NCI-H345 (cell line): ENCODE measurements around the gene CACNA1F.

Experiments used
- DNase-seq: peaks from one replicate; lab custom pipeline; 2025; lab: John Stamatoyannopoulos, UW

Gene CACNA1F

DNA sequence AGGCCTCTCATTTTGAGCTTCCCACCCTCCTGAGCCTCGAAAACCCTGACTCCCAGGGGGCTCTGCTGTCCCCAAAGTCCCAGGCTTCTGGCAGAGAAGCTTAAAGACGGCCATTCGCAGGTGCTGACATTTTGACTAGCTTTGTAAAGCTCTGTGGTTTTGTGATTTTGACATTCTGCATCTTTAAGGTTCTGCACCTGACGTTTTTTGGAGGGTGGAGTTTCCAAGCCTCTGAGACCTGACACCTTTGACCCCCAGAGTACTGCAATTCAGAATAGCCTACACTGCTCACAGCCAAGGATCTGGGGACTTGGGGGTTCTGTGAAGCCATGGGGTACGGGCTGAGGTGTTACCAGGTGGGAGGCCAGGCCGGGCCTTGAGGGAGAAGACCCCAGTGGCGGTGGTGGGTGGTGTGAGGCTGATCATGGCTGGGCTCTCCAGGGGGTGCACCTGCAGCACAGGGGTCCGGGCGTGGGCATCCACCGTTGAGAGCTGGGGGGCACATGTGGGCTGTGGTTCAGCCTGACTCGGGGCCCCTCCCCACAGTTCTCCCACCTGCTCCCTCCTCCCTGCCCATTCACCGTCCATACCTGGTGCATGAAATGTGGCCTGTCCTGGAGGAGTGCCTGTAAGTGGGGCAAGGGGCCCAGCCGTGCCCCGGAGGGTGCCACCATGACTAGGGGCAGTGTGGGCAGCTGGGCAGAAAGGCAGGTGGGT, 24.1 kb upstream of the CACNA1F start:
- DNase-seq: no peak

DNA sequence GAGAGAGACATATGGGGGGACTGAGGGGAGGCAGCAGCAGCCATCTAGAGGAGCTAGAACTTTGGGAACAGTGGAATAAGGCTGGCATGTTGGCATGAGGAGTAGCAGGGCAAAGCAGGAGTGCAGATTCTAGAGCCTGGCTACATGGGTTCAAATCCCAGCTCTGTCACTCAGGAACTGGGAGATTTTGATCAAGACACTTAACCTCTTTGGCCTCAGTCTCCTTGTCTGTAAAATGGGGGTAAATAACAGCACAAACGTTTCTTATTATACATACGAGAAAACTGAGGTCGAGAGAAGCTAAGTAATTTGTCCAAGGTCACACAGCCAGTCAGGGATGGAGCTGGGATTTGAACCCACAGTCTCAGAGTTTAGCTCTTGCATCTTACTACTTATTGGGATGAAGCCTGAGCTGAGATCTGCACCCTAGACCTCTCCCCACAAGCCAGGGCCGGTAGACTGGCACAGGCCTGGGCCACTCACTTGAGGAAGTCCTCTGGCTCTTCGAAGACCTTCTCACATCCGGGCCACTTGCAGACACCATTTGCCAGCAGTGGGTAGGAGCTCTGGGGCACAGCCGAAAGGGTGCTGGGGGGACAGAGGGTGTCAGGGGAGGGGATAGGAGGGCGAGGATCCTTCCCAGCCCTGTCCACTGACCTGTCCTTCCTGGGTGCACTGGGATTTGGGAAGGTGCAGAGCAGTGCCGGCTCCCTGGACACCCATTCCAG, 23.3 kb upstream of the CACNA1F start:
- DNase-seq: no peak

- no peak for DNase-seq
Measured at GRCh38 chrX:49254639-49255038, 21.5 kb upstream of the CACNA1F start.

DNA sequence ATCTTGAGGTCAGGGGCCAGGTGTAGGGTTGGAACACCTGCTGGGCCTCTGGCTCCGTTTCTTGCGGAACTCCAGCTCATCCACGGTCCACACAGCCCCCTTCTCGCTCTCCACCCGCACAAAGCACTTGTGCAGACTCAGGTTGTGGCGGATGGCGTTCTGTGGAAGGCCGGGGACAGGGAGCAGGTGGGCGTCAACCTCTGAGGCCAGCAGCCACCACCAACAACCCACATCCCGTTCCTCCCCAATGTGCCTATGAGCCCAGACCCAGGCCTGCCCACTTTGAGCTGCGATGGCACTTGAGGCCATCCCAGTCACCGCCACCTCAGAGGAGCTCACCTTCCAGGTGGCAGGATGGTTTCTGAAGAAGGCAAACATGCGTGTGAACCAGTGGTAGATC, 18.2 kb upstream of the CACNA1F start:
- DNase-seq: no peak

- DNase-seq: no peak
Measured at GRCh38 chrX:49250578-49250977, 17.4 kb upstream of the CACNA1F start.

DNA sequence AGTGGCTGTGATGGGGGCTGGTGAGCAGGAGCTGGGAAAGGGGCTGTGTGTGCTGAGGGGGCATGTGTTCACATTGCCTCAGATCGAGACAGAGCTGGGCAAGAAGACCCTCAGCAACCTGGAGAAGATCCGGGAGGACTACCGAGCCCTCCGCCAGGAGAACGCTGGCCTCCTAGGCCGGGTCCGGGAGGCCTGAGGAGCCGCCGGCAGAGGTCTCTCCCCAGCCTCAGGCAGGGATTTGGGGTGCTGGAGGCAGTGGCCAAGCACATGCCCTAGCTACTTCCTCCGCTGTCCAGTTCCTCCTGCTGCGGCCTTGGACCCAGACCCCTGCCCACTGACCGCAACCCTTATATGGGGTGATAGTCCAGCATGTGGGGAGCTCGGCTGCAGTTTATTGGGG, 16.9 kb upstream of the CACNA1F start:
- DNase-seq: no peak

DNA sequence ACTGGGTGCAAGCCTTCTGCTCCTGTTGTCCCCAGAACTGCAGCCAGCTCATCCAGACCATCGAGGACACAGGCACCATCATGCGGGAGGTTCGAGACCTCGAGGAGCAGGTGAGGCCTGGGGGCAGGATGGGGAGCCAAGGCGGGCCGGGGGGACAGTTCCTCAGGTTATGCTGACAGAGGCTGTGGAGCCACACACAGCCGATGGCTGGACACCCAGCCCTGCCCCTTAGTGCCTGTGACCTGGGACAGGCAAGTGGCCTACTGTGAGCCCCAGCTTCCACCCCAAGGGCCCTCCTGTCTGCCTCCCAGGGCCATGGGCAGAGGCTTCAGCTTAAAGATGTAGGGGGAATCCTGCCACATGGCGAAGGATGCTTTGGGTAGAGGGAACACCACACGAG, 16.5 kb upstream of the CACNA1F start:
- DNase-seq: no peak

GRCh38 chrX:49249071-49249470, 15.9 kb upstream of the CACNA1F start:
- no peak for DNase-seq

DNA sequence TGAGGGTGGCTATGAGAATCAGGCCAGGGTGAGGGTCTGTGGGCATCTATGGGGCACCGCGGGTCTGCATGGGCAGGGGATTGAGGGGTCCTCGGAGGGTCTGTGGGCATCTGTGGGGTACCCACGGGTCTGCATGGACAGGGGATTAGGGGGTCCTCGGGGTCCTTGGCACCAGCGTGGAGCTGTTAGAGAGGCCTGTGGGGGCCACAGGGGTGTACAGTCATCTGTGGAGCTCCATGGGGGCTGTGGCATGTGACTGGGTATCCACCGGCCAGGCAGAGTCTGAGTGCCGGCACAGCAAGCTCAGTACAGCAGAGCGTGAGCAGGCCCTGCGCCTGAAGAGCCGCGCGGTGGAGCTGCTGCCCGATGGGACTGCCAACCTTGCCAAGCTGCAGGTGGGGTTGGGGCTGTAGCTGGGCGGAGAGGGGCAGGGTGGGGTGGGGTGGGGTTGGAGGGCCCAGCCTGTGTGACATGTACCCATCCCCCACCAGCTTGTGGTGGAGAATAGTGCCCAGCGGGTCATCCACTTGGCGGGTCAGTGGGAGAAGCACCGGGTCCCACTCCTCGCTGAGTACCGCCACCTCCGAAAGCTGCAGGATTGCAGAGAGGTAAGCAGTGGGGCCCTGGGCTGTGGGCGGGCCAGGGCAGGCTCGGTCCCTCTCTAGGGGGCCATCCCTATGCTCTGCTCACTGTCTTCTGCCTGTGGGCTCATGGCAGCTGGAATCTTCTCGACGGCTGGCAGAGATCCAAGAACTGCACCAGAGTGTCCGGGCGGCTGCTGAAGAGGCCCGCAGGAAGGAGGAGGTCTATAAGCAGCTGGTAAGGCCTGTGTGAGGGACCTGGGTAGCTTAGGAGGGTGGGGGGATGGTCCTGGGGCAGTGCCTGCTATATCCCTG, 15.0 kb upstream of the CACNA1F start:
- DNase-seq: peak; percentile 2

DNA sequence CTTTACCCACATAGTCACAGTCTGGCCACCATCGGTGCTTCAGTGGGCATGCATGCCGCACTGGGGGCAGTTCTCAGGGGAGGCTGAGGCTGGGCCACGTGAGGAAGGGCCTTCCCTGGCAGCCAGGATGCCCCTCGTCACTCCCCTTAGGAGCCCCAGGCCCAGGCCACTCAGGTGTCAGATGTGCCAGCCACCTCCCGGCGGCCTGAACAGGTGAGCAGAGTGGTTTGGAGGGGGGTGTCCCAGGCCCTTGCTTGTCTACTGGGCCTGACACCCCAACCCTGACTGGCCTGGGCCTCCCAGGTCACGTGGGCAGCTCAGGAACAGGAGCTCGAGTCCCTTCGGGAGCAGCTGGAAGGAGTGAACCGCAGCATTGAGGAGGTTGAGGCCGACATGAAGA, 14.2 kb upstream of the CACNA1F start:
- DNase-seq: no peak

- no peak for DNase-seq
Measured at GRCh38 chrX:49246541-49246940, 13.4 kb upstream of the CACNA1F start.

DNA sequence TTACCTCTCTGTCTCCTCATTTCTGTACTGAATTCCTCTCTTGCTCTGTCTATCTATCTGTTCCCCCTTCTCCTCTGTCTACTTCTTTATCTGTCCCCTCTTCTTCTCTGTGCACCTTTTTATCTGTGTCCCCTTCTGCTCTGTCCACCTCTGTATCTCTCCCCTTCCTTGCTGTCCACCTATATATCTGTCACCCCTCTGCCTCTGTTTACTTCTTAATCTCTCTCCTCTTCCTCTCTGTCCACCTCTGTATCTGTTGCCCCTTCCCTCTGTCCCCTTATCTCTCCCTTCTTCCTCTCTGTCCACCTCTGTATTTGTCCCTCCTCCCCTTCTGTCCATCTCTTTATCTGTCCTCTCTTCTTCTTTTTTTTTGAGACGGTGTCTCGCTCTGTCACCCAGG, 11.1 kb upstream of the CACNA1F start:
- no peak for DNase-seq

DNA sequence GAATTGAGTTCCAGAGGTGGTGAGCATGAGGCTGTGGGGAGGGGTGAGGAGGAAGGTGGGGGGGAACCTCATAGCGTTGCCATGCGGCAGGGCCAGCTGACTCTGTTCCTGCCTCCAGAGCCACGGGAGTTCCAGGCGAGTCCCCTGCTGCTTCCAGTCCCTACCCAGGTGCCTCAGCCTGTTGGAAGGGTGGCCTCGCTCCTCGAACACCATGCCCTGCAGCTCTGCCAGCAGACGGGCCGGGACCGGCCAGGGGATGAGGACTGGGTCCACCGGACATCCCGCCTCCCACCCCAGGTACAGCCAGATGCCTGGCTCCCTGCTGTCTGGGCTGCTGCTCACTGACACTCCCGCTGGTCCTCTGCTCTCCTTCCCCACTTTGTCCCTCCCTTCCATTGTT, 10.0 kb upstream of the CACNA1F start:
- no peak for DNase-seq

DNA sequence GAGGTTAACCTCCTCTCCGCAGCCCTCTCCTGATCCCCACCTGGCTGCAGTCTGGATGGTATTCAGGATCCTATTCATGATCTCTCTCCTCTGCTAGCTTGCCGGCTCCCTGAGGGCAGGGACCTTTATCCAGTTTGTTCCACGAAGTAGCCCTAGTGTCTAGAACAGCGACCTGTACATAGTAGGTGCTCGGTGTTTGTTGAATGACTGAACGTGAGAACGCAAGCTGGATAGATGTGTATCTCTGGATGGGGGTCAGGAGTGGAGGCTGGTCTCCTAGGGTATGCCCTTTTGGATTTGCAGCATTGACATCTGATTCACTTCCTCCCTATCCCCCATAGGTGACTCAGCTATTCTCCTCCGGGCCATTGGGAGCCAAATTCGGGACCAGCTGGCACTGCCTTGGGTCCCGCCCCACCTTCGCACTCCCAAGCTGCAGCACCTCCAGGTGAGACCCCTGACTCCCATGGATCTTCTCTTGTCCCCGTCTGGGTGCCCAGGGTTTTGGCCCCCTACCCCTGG, 9.5 kb upstream of the CACNA1F start:
- DNase-seq: no peak

DNA sequence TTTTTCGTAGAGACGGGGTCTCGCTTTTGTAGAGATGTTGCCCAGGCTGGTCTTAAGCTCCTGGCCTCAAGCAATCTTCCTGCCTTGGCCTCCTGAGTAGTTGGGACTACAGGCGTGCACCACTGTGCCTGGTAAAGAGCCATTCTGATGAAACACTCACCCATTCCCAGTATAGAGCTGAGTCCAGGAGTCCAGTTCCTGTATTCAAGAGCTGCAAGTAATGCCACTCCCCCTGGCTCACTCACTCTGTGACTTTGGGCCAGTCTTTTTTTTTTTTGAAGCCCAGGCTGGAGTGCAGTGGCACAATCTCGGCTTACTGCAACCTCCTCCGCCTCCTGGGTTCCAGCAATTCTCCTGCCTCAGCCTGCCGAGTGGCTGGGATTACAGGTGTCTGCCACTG, 5.6 kb upstream of the CACNA1F start:
- no peak for DNase-seq

DNA sequence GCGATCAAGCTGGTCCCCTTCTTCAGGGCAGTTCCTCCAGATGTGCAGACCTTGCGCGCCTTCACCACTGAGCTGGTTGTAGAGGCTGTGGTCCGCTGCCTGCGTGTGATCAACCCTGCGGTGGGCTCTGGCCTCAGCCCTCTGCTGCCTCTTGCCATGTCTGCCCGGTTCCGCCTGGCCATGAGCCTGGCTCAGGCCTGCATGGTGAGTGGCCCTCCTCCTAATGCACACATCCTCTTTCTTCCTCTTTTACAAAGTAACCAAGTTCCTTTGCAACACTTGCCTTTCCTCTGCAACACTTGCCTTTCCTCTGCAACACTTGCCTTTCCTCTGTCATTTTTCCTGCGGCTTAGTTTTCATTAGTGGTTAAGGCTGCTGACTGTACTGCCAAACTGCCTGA, 3.9 kb upstream of the CACNA1F start:
- no peak for DNase-seq

DNA sequence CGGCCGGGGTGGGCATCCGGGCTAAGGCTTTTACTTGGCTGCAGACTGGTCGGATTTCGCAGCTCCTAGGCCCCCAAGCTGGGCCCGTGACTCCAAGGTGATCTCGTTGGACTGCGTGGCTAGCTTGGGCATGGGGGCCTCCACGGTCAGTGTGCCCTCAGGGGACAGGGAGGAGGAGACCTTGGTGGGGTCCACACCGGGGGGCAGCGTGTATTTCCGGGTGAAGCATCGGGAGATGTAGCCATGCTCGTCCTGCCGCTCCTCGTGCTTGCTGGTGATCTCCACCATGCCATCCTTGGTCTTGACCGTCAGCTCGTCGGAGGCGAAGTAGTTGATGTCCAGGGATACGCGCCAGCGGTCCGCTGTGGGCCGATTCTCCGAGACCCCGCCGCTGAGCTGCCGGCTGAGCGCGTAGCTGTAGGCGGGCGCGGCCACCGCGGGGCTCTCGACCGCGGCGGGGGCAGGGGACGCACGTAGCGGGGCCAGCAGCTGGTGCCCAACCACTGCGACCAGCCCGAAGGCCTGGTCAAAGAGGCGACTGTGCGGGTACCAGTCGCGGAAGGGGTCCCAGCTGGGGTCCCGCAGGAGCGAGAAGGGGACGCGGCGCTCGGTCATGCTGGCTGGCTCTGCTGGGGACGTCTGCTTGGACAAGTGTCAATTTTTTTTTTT, 881 bp upstream of the CACNA1F start:
- no peak for DNase-seq

GRCh38 chrX:49232525-49232924, 615 bp downstream of the CACNA1F start:
- DNase-seq: no peak

- no peak for DNase-seq
Measured at GRCh38 chrX:49231333-49232000, 1.7 kb downstream of the CACNA1F start.

GRCh38 chrX:49230500-49231232, 2.5 kb downstream of the CACNA1F start:
- DNase-seq: peak; percentile 77

DNA sequence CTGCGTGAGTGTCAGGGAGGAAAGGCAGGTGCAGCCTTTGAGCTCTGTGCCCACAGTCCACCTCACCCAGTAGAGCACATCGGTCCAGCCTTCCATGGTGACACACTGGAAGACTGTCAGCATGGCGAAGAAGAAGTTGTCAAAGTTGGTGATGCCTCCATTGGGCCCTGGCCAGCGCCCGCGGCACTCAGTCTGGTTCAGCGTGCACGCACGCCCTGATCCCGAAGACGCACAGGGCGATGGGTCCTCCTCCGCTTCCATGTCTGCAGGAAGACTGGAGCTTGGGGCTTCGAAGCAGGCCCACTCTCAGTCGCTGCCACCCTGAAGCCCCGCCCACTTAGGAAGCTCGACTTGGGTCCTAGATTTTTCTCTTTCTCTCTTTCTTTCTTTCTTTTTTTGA, 5.0 kb downstream of the CACNA1F start:
- DNase-seq: no peak
